ENCODE measurements around the gene LGMN.

DNA sequence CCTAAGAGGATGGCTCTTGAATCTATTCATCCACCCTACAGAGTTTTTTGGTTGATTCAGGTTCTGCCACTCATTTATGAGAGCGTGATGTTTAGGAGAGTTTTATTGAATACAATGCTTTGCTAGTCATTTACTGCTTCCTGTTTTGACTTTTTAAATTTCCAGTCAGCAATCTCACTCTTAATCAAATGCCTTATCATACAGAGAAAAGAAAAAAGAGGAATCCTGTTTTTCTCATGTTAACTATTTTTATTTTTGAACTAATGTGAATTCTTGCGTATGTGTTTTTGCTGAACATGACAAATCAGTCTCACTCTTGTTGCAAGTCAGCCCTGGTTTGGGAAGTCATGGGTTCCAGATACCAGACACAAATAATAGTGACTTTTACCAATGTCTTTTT is 22.1 kb upstream of the LGMN start:
- TF ChIP-seq POLR2A (IDR thresholded peaks at IDR 0.05) (no peak), CTCF (IDR thresholded peaks at IDR 0.05) (no peak), EP300 (IDR thresholded peaks at IDR 0.05) (no peak)
